Astrocyte (in vitro differentiated cells and primary cell): ENCODE data around the gene YKT6. TPM values are rescaled to one million over a fixed set of nuclear protein-coding genes. Genes with fewer than 3 reads are reported as not detected.
A peak's percentile ranks its signal among the peaks of the same experiment; 100 is the strongest.

Experiments
- DNase-seq: peaks from one replicate; pipeline ENCODE4 v3.0.0-alpha.2; 2010; ENCODE audit warnings: low read depth
- FAIRE-seq: peaks from 2 replicates; lab custom pipeline; 2011; peaks lifted over from hg19 to GRCh38; lab: Jason Lieb, UNC
- H2AFZ ChIP-seq: 2 replicates; pipeline ENCODE4 v1.6.0; 2012; ENCODE audit warnings: low read depth, low read length, inconsistent platforms
- H3K27ac ChIP-seq: 2 replicates; pipeline ENCODE4 v1.5.1; 2011; ENCODE audit warnings: low read depth, low read length, inconsistent platforms
- H3K27me3 ChIP-seq: 2 replicates; pipeline ENCODE4 v1.6.0; 2011; ENCODE audit warnings: low read length, inconsistent platforms; ENCODE audit not compliant: insufficient read depth
- H3K36me3 ChIP-seq: 2 replicates; pipeline ENCODE4 v1.5.1; 2011; ENCODE audit warnings: low read length, inconsistent platforms; ENCODE audit not compliant: insufficient read depth
- H3K4me1 ChIP-seq: 2 replicates; pipeline ENCODE4 v1.5.1; 2011; ENCODE audit warnings: low read length, inconsistent platforms; ENCODE audit not compliant: insufficient read depth
- H3K4me2 ChIP-seq: 2 replicates; pipeline ENCODE4 v1.6.0; 2012; ENCODE audit warnings: low read length, inconsistent platforms
- H3K4me3 ChIP-seq: 2 replicates; pipeline ENCODE4 v1.5.1; 2011; ENCODE audit warnings: low read depth, mild to moderate bottlenecking, low read length, inconsistent platforms; ENCODE audit not compliant: insufficient read depth
- H3K79me2 ChIP-seq: 2 replicates; pipeline ENCODE4 v1.6.0; 2012; ENCODE audit warnings: mild to moderate bottlenecking, low read length, inconsistent platforms; ENCODE audit not compliant: insufficient read depth
- H3K9ac ChIP-seq: 2 replicates; pipeline ENCODE4 v1.6.0; 2012; ENCODE audit warnings: mild to moderate bottlenecking, low read length, inconsistent platforms
- H3K9me3 ChIP-seq: 2 replicates; pipeline ENCODE4 v1.5.1; 2012; ENCODE audit warnings: low read depth, mild to moderate bottlenecking, low read length, inconsistent platforms; ENCODE audit not compliant: insufficient read depth
- H4K20me1 ChIP-seq: 2 replicates; pipeline ENCODE4 v1.6.0; 2012; ENCODE audit warnings: low read length, inconsistent platforms; ENCODE audit not compliant: insufficient read depth
- H3K27ac Mint-ChIP-seq: one replicate; pipeline ENCODE4 v1.8.0; 2021; ENCODE audit warnings: mild to moderate bottlenecking, mixed read lengths; ENCODE audit not compliant: unreplicated experiment
- H3K27me3 Mint-ChIP-seq: one replicate; pipeline ENCODE4 v1.8.0; 2021; ENCODE audit warnings: low read depth, mixed read lengths; ENCODE audit not compliant: unreplicated experiment
- H3K36me3 Mint-ChIP-seq: one replicate; pipeline ENCODE4 v1.8.0; 2021; ENCODE audit warnings: low read depth, mixed read lengths; ENCODE audit not compliant: unreplicated experiment
- H3K4me1 Mint-ChIP-seq: one replicate; pipeline ENCODE4 v1.8.0; 2021; ENCODE audit warnings: low read depth, mixed read lengths; ENCODE audit not compliant: unreplicated experiment
- H3K4me3 Mint-ChIP-seq: one replicate; pipeline ENCODE4 v1.8.0; 2021; ENCODE audit warnings: mild to moderate bottlenecking, moderate library complexity, mixed read lengths; ENCODE audit not compliant: unreplicated experiment
- H3K9me3 Mint-ChIP-seq: one replicate; pipeline ENCODE4 v1.8.0; 2021; ENCODE audit warnings: mild to moderate bottlenecking, mixed read lengths; ENCODE audit not compliant: unreplicated experiment
- EZH2 ChIP-seq: IDR thresholded peaks from 2 replicates; pipeline ENCODE4 v1.6.1; 2012; ENCODE audit warnings: mild to moderate bottlenecking, low read length, inconsistent platforms; ENCODE audit not compliant: insufficient read depth
- total RNA-seq: library from RNA; stranded (reverse); gene quantifications from 2 replicates; pipeline ENCODE4 v1.2.1, GENCODE V29; 2021
- TF ChIP-seq, protein P1 (sequence below): IDR thresholded peaks from 2 replicates; pipeline ENCODE4 v1.5.1; 2011; ENCODE audit warnings: low read depth, mild to moderate bottlenecking, inconsistent platforms, low read length, moderate library complexity; ENCODE audit not compliant: insufficient read depth

The YKT6 gene
- total RNA-seq, 1 donor from 2014 or later = 216 TPM

DNA sequence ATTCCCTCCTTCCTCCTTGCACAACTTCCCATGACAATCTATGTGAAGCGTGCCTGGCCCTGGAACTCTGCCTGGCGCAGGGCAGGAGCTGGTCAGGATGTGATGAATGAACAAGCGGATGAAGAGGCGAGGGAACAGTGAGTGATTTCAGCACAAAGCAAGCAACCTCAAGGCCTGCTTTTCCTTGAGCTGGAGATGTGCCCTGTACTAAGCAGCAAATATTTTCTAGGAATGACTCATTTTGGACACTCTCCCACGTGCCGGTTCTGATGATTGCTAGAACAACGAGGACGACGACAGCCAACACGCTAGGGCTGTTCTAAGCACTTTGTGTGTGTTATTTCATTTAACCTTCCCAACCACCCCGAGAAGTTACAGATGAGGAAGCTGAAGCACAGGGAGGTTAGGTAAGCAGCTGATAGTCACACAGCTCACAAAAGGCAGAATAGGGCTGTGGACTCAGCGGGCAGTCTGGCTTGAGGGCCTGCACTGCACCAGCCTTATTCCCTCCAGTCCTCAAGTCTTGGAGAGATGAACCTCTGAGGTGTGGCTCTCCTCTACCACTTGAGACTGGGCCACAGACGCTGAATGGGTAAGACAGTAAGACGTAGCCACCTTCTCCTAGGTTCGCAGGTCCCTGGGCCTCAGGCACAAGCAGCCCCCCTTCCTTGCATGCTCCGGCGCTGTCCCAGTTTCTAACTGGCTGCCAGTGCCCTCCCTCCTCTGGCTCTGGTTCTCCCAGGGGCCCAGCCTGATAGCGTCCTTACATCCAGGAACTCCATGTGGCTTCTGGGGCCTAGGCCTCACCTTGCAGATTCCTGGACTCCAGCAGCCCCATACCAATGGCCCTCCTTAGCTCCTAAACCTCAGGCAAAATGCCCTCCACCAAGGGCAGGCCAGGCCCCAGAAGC lies 59.0 kb downstream of the YKT6 start:
- DNase-seq (peak; percentile 95), FAIRE-seq (peak; percentile 97)
- Histone ChIP-seq H3K36me3 (no peaks in the 10 kb centered on the region), H3K9me3 (no peaks in the 10 kb centered on the region), H3K4me3 (no peak overlapping the region), H3K27me3 (peaks cover 10% of the 10 kb centered on the region), H3K79me2 (no peaks in the 10 kb centered on the region), H3K9ac (no peak overlapping the region), H3K4me2 (peak overlapping the region; percentile 25), H3K27ac (peak overlapping the region; percentile 21), H4K20me1 (no peaks in the 10 kb centered on the region), H3K4me1 (peaks cover 30% of the 10 kb centered on the region), H2AFZ (peak overlapping the region; percentile 2)
- peaks cover 27% of the 10 kb centered on the region for H3K27me3 Mint-ChIP-seq
- H3K36me3 Mint-ChIP-seq = no peaks in the 10 kb centered on the region
- H3K9me3 Mint-ChIP-seq = no peaks in the 10 kb centered on the region
- TF ChIP-seq EZH2 = no peak
- TF ChIP-seq, protein P1, sequence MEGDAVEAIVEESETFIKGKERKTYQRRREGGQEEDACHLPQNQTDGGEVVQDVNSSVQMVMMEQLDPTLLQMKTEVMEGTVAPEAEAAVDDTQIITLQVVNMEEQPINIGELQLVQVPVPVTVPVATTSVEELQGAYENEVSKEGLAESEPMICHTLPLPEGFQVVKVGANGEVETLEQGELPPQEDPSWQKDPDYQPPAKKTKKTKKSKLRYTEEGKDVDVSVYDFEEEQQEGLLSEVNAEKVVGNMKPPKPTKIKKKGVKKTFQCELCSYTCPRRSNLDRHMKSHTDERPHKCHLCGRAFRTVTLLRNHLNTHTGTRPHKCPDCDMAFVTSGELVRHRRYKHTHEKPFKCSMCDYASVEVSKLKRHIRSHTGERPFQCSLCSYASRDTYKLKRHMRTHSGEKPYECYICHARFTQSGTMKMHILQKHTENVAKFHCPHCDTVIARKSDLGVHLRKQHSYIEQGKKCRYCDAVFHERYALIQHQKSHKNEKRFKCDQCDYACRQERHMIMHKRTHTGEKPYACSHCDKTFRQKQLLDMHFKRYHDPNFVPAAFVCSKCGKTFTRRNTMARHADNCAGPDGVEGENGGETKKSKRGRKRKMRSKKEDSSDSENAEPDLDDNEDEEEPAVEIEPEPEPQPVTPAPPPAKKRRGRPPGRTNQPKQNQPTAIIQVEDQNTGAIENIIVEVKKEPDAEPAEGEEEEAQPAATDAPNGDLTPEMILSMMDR = no peak
- H3K27ac Mint-ChIP-seq = no peak overlapping the region
- peaks cover 29% of the 10 kb centered on the region for H3K4me1 Mint-ChIP-seq
- H3K4me3 Mint-ChIP-seq = peak overlapping the region; percentile 45

DNA sequence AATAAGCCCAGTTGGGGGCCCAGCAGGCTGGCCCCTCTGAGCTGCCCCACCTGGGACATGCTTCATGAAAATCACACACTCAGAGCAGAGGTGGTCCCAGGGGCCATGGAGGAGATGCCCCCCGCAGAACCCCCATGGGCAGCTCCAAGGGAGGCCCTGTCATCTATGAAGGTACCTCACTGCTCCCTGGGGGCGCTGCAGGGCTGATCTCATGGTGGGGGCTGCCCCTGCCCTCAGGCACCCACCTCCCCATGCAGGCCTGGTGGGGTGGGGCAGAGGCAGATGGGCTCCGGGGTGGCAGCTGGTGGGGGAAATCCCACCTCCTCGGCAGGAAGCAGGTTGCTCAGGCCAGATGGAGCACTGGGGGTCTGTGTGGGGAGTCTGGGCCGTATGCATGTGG lies 60.5 kb downstream of the YKT6 start:
- Histone ChIP-seq H3K4me1 (peaks cover 30% of the 10 kb centered on the region), H3K9me3 (no peaks in the 10 kb centered on the region), H2AFZ (no peak overlapping the region), H3K4me3 (no peak overlapping the region), H3K79me2 (no peaks in the 10 kb centered on the region), H4K20me1 (no peaks in the 10 kb centered on the region), H3K4me2 (no peak overlapping the region), H3K27ac (no peak overlapping the region), H3K27me3 (peaks cover 23% of the 10 kb centered on the region), H3K36me3 (no peaks in the 10 kb centered on the region), H3K9ac (no peak overlapping the region)
- Mint-ChIP-seq H3K27ac (no peak overlapping the region), H3K27me3 (peaks cover 37% of the 10 kb centered on the region), H3K36me3 (no peaks in the 10 kb centered on the region), H3K4me3 (no peak overlapping the region), H3K9me3 (no peaks in the 10 kb centered on the region), H3K4me1 (peaks cover 22% of the 10 kb centered on the region)
- DNase-seq (no peak), FAIRE-seq (no peak)
- TF ChIP-seq, protein P1 = no peak
- no peak for TF ChIP-seq EZH2

DNA sequence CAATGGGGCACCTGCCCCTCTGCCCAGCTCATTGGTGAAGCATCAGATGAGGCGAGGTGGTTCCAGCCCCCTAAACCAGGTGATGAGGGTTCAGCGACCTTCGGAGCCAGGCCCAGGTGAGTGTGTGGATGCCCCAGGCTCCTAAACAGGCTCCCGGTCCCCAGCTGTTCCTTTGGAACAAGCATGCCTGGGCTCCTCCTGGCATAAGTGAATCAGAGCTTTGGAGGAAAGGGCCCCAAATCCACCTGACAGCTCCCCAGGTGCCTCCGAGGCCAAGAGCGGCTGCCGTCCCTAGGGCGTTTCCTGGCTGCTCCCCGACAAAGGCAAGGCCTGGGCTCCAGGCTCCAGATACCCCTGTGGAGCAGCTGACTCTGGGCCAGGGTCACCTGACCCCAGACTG lies 61.3 kb downstream of the YKT6 start:
- Mint-ChIP-seq H3K4me1 (peaks cover 22% of the 10 kb centered on the region), H3K4me3 (no peak overlapping the region), H3K27ac (no peak overlapping the region), H3K36me3 (no peaks in the 10 kb centered on the region), H3K27me3 (peaks cover 42% of the 10 kb centered on the region), H3K9me3 (no peaks in the 10 kb centered on the region)
- Histone ChIP-seq H3K4me1 (peaks cover 30% of the 10 kb centered on the region), H3K27me3 (peaks cover 30% of the 10 kb centered on the region), H3K36me3 (no peaks in the 10 kb centered on the region), H3K27ac (no peak overlapping the region), H3K79me2 (no peaks in the 10 kb centered on the region), H2AFZ (no peak overlapping the region), H3K4me3 (no peak overlapping the region), H3K4me2 (no peak overlapping the region), H3K9ac (no peak overlapping the region), H3K9me3 (no peaks in the 10 kb centered on the region), H4K20me1 (no peaks in the 10 kb centered on the region)
- no peak for TF ChIP-seq EZH2
- DNase-seq (no peak), FAIRE-seq (no peak)
